Neural progenitor cell (in vitro differentiated cells): ENCODE data around the gene KANK4.

Experiments
- CTCF ChIP-seq: fragments of 200-600 bp; sonication (generic); IDR thresholded peaks from 2 replicates; pipeline ENCODE4 v1.5.1; 2017; ENCODE audit warnings: antibody characterized with exemption, mild to moderate bottlenecking
- EZH2 ChIP-seq: fragments of 200-600 bp; sonication (generic); IDR thresholded peaks from 2 replicates; pipeline ENCODE4 v1.6.1; 2017; ENCODE audit warnings: antibody characterized with exemption, mild to moderate bottlenecking, moderate library complexity

DNA sequence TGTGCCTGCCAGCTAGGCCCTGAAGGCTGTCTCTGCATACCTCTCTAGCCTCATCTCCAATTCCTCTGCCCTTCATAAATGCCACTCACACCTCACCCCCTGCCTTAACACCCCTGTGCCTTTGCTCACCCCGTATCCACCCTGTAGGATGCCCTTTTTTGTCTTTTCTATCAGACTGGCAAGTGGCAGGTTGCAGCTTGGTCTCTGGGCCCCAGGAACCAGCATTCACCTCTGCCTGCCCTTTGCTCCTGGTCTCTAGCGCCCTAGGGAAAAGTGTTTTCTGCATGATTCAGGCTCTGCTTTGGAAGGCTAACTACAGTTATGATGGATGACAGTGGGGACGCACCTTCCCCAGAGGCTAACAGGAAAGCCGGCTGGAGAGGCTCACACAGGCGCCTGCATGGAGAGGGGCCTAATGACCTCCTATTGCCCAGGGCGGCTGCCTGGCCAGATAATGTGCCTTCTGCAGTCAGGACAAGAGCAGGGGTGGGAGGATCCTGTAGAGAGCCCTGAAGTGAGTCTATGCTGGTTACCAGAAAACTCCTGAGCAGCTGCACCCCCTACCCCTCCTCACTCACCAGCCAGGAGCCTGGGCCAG is 11.2 kb downstream of the KANK4 start:
- TF ChIP-seq CTCF (no peak), EZH2 (no peak)
